ENCODE results near the gene ULK4.
A peak's percentile ranks its signal among the peaks of the same experiment; 100 is the strongest.
"Not testable (repeated sequence)": the region's sequence is repeated elsewhere in the genome, so short reads cannot be mapped to it uniquely, and the experiment has no call there.

Gene ULK4

GRCh38 chr3:41872157-41872556 lies 89.7 kb downstream of the ULK4 start:
- no peaks in the 10 kb centered on the region for H3K27me3 Mint-ChIP-seq (ENCODE audit: low read depth)
- no peaks in the 10 kb centered on the region for H3K4me1 Mint-ChIP-seq (ENCODE audit: low read depth)
- no peaks in the 10 kb centered on the region for H3K36me3 Mint-ChIP-seq (ENCODE audit: low read depth)
- no peak for DNase-seq (ENCODE audit: low spot score)
- no peak overlapping the region for H3K27ac Mint-ChIP-seq
- H3K9me3 Mint-ChIP-seq, result no peaks in the 10 kb centered on the region
- H3K4me3 Mint-ChIP-seq, result no peak overlapping the region

- Mint-ChIP-seq H3K4me1 (ENCODE audit: low read depth) (no peaks in the 10 kb centered on the region), H3K4me3 (no peak overlapping the region), H3K36me3 (ENCODE audit: low read depth) (no peaks in the 10 kb centered on the region), H3K27ac (no peak overlapping the region), H3K9me3 (no peaks in the 10 kb centered on the region), H3K27me3 (ENCODE audit: low read depth) (no peaks in the 10 kb centered on the region)
- DNase-seq (ENCODE audit: low spot score), result no peak
These were observed 94.4 kb downstream of the ULK4 start for GRCh38 chr3:41867533-41867932.

DNA sequence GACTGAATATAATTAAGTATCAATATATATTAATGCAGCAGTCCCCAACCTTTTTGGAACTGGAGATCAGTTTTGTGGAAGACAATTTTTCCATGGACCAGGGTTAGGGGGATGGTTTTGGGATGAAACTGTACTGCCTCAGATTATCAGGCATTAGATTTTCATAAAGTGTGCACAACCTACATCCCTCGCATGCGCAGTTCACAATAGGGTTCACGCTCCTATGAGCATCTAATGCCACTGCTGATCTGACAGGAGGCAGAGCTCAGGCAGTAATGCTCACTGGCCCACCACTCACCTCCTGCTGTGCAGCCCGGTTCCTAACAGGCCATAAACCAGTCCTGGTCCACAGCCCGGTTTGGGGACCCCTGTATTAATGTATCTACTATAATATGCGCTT lies 95.6 kb downstream of the ULK4 start:
- Mint-ChIP-seq H3K4me3 (no peak overlapping the region), H3K27me3 (ENCODE audit: low read depth) (no peaks in the 10 kb centered on the region), H3K36me3 (ENCODE audit: low read depth) (no peaks in the 10 kb centered on the region), H3K9me3 (no peaks in the 10 kb centered on the region), H3K27ac (no peak overlapping the region), H3K4me1 (ENCODE audit: low read depth) (no peaks in the 10 kb centered on the region)
- no peak for DNase-seq (ENCODE audit: low spot score)

GRCh38 chr3:41863024-41863423 lies 98.9 kb downstream of the ULK4 start:
- Mint-ChIP-seq H3K36me3 (ENCODE audit: low read depth) (no peaks in the 10 kb centered on the region), H3K27ac (no peak overlapping the region), H3K27me3 (ENCODE audit: low read depth) (no peaks in the 10 kb centered on the region), H3K9me3 (peaks cover 3% of the 10 kb centered on the region), H3K4me3 (no peak overlapping the region), H3K4me1 (ENCODE audit: low read depth) (no peaks in the 10 kb centered on the region)
- no peak for DNase-seq (ENCODE audit: low spot score)

DNA sequence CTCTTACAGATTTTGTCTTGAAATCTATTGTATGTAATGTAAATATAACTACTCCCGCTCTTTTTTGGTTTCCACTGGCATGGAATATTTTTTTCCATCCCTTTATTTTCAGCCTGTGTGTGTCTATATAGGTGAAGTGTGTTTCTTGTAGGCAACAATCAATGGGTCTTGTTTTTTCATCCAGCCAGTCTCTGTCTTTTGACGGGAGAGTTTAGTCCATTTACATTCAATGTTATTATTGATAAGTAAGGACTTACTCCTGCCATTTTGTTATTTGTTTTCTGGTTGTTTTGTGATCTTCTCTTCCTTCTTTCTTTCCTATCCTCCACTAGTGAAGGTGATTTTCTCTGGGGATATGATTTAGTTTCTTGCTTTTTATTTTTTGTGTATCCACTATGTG lies 101.4 kb downstream of the ULK4 start:
- H3K4me3 Mint-ChIP-seq; H3K4me1 Mint-ChIP-seq (ENCODE audit: low read depth); H3K9me3 Mint-ChIP-seq; DNase-seq (ENCODE audit: low spot score); H3K27me3 Mint-ChIP-seq (ENCODE audit: low read depth); H3K36me3 Mint-ChIP-seq (ENCODE audit: low read depth); H3K27ac Mint-ChIP-seq: not testable (repeated sequence)

GRCh38 chr3:41854956-41855355 lies 106.9 kb downstream of the ULK4 start:
- H3K9me3 Mint-ChIP-seq, result no peaks in the 10 kb centered on the region
- H3K4me1 Mint-ChIP-seq (ENCODE audit: low read depth), result no peaks in the 10 kb centered on the region
- H3K27me3 Mint-ChIP-seq (ENCODE audit: low read depth), result no peaks in the 10 kb centered on the region
- H3K36me3 Mint-ChIP-seq (ENCODE audit: low read depth), result no peaks in the 10 kb centered on the region
- H3K27ac Mint-ChIP-seq, result no peak overlapping the region
- H3K4me3 Mint-ChIP-seq, result no peak overlapping the region
- no peak for DNase-seq (ENCODE audit: low spot score)

GRCh38 chr3:41853540-41854196 lies 108.2 kb downstream of the ULK4 start:
- Mint-ChIP-seq H3K4me3 (no peak overlapping the region), H3K27ac (no peak overlapping the region), H3K36me3 (ENCODE audit: low read depth) (no peaks in the 10 kb centered on the region), H3K4me1 (ENCODE audit: low read depth) (peaks cover 6% of the 10 kb centered on the region), H3K9me3 (no peaks in the 10 kb centered on the region), H3K27me3 (ENCODE audit: low read depth) (no peaks in the 10 kb centered on the region)
- no peak for DNase-seq (ENCODE audit: low spot score)

DNA sequence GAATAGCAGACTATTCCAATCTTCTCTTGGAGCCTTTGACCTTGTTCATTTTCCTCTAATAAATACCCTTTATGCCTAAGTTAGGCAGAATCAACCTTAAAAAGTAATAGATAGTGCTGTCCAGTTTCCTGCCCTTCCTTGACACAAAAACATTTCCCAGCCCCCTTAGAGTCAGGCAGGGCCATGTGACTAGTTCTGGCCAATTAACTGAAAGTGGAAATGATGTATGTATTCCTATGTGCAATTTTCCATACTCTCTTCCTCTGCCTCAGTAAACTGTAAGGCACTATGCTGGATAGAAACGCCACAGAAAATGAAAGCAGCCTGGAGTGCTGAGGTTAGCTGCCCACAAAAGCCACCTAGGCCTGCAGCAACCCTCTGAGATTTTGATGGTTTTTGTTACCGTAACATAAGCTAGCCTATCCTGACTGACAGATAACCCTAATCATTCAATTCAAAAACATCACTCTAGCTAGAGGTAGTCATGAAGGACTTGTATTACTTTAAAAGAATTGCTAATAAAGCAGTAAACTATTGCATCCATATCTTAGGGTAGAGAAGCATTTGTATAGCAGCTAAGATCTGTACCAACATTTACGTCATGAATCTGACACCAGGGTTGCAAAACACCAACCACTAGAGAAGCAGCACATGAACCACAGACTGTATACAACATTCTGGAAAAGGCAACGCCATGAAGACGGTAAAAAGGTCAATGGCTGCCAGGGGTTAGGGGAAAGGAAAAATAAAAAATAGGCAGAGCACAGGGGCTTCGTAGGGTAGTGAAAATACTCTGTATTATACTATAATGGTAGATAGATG lies 112.9 kb downstream of the ULK4 start:
- H3K9me3 Mint-ChIP-seq, result no peaks in the 10 kb centered on the region
- no peaks in the 10 kb centered on the region for H3K27me3 Mint-ChIP-seq (ENCODE audit: low read depth)
- no peaks in the 10 kb centered on the region for H3K36me3 Mint-ChIP-seq (ENCODE audit: low read depth)
- H3K4me1 Mint-ChIP-seq (ENCODE audit: low read depth), result peaks cover 7% of the 10 kb centered on the region
- DNase-seq (ENCODE audit: low spot score), result no peak
- no peak overlapping the region for H3K4me3 Mint-ChIP-seq
- H3K27ac Mint-ChIP-seq, result no peak overlapping the region

GRCh38 chr3:41847679-41848078 lies 114.2 kb downstream of the ULK4 start:
- Mint-ChIP-seq H3K36me3 (ENCODE audit: low read depth) (no peaks in the 10 kb centered on the region), H3K27me3 (ENCODE audit: low read depth) (no peaks in the 10 kb centered on the region), H3K27ac (no peak overlapping the region), H3K9me3 (no peaks in the 10 kb centered on the region), H3K4me3 (no peak overlapping the region), H3K4me1 (ENCODE audit: low read depth) (peaks cover 7% of the 10 kb centered on the region)
- DNase-seq (ENCODE audit: low spot score), result no peak

DNA sequence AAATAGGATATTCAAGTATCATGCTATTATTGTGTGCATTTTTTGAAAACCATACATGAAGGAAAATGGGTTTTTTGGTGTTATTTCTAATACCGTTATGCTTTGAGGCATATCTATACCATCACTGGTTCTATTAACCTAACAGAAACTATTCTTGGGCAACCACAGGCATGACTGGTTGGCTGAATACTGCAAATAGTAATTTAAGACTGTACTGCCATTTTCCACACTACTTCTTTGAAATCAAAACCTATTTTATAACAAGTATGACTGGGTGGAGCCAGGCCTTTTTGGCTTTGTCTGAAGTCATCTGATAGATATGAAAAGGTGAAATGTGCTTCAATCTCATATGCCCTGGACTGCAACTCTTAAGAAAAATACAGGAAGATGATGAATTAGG lies 115.1 kb downstream of the ULK4 start:
- no peak overlapping the region for H3K4me3 Mint-ChIP-seq
- H3K27ac Mint-ChIP-seq, result no peak overlapping the region
- no peak for DNase-seq (ENCODE audit: low spot score)
- H3K4me1 Mint-ChIP-seq (ENCODE audit: low read depth), result peaks cover 7% of the 10 kb centered on the region
- no peaks in the 10 kb centered on the region for H3K36me3 Mint-ChIP-seq (ENCODE audit: low read depth)
- peaks cover under 1% of the 10 kb centered on the region for H3K9me3 Mint-ChIP-seq
- H3K27me3 Mint-ChIP-seq (ENCODE audit: low read depth), result no peaks in the 10 kb centered on the region

GRCh38 chr3:41845826-41846225 lies 116.1 kb downstream of the ULK4 start:
- Mint-ChIP-seq H3K4me3 (no peak overlapping the region), H3K27me3 (ENCODE audit: low read depth) (no peaks in the 10 kb centered on the region), H3K4me1 (ENCODE audit: low read depth) (peaks cover 7% of the 10 kb centered on the region), H3K27ac (no peak overlapping the region), H3K9me3 (peaks cover 3% of the 10 kb centered on the region), H3K36me3 (ENCODE audit: low read depth) (no peaks in the 10 kb centered on the region)
- DNase-seq (ENCODE audit: low spot score), result no peak

DNA sequence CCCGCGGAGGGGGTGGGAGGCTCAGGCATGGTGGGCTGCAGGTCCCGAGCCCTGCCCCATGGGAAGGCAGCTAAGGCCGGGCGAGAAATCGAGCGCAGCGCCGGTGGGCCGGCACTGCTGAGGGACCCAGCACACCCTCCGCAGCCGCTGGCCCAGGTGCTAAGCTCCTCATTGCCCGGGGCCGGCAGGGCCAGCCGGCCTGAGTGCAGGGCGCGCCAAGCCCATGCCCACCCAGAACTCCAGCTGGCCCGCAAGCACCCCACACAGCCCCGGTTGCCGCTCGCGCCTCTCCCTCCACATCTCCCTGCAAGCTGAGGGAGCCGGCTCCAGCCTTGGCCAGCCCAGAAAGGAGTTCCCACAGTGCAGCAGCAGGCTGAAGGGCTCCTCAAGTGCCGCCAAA lies 117.6 kb downstream of the ULK4 start:
- H3K36me3 Mint-ChIP-seq (ENCODE audit: low read depth); H3K9me3 Mint-ChIP-seq; H3K4me3 Mint-ChIP-seq; DNase-seq (ENCODE audit: low spot score); H3K27ac Mint-ChIP-seq; H3K4me1 Mint-ChIP-seq (ENCODE audit: low read depth); H3K27me3 Mint-ChIP-seq (ENCODE audit: low read depth): not testable (repeated sequence)

DNA sequence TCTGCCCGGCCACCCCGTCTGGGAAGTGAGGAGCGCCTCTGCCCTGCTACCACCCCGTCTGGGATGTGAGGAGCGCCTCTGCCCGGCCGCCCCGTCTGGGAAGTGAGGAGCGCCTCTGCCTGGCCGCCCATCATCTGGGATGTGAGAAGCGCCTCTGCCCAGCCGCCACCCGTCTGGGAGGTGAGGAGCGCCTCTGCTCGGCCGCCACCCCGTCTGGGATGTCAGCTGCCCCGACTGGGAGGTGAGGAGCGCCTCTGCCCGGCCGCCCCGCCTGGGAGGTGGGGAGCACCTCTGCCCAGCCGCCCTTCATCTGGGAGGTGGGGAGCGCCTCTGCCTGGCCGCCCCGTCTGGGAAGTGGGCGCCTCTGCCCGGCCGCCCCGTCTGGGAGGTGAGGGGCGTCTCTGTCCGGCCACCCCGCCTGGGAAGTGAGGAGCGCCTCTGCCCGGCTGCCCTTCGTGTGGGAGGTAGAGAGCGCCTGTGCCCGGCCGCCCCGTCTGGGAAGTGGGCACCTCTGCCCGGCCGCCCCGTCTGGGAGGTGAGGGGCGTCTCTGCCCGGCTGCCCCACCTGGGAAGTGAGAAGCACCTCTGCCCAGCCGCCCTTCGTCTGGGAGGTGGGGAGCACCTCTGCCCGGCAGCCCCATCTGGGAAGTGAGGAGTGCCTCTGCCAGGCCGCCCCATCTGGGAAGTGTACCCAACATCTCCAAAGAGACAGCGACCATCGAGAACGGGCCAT lies 120.8 kb downstream of the ULK4 start:
- H3K9me3 Mint-ChIP-seq; H3K27ac Mint-ChIP-seq; H3K27me3 Mint-ChIP-seq (ENCODE audit: low read depth); H3K4me1 Mint-ChIP-seq (ENCODE audit: low read depth); H3K4me3 Mint-ChIP-seq; H3K36me3 Mint-ChIP-seq (ENCODE audit: low read depth); DNase-seq (ENCODE audit: low spot score): not testable (repeated sequence)

- Mint-ChIP-seq H3K27me3 (ENCODE audit: low read depth) (no peaks in the 10 kb centered on the region), H3K9me3 (peaks cover 9% of the 10 kb centered on the region), H3K27ac (no peak overlapping the region), H3K36me3 (ENCODE audit: low read depth) (peaks cover 1% of the 10 kb centered on the region), H3K4me1 (ENCODE audit: low read depth) (peaks cover 8% of the 10 kb centered on the region), H3K4me3 (no peak overlapping the region)
- DNase-seq (ENCODE audit: low spot score), result peak; percentile 31
These were observed 125.4 kb downstream of the ULK4 start for GRCh38 chr3:41836360-41837134.

Measured in T-helper 2 cell treated with Interferon-gamma antibody and Interleukin-4, amounts not matched to agents 5 μg/mL and 100 μg/mL, for 36 hours (primary cell).